ENCODE results near the gene MTUS2.

Gene MTUS2

DNA sequence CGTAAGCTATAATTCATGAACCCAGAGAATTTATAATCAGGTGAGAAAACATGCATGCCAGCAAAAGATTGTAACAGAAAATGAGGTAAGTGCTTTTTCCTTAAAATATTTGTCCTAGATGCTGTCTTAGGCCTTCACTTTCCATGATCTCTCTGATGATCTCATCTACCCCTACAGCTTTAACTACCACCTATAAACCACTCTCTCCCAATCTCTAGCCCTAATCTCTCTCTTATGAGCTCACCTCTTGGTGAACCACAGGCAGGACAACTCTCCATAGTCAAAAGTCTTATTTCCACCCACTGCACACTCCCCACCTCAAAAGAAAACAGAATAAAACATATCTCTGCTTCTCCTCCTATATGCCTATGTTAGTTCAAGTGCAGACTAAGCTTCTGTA is 638.3 kb downstream of the MTUS2 start:
- H3F3A ChIP-seq (ENCODE audit: insufficient read depth): no peaks in the 10 kb centered on the region
- H3K9me2 ChIP-seq (replicated peaks; ENCODE audit: insufficient read depth, low read length): no peaks in the 10 kb centered on the region
- H4K20me1 ChIP-seq (ENCODE audit: low read depth, low read length): no peaks in the 10 kb centered on the region
- no peak overlapping the region for H3K27ac ChIP-seq (ENCODE audit: low read depth, low read length)
- no peak overlapping the region for H3K4me3 ChIP-seq (ENCODE audit: insufficient read depth, low read length, poor library complexity, severe bottlenecking)
- H3K27me3 ChIP-seq (ENCODE audit: low read length): no peaks in the 10 kb centered on the region
- TF ChIP-seq CTCF (IDR thresholded peaks at IDR 0.05; ENCODE audit: insufficient read depth, low read length, poor library complexity, severe bottlenecking) (no peak), EZH2phosphoT487 (conservative IDR thresholded peaks at IDR 0.05; ENCODE audit: low read length) (no peak)
- H3K9ac ChIP-seq (ENCODE audit: low read length): no peak overlapping the region
- H2AFZ ChIP-seq (ENCODE audit: low read depth, low read length, severe bottlenecking): no peak overlapping the region
- no peaks in the 10 kb centered on the region for H3K79me2 ChIP-seq (ENCODE audit: insufficient read depth, low read length)
- H3K4me2 ChIP-seq (ENCODE audit: low read depth, low read length, poor library complexity, severe bottlenecking): no peak overlapping the region
- no peaks in the 10 kb centered on the region for H3K9me3 ChIP-seq (ENCODE audit: insufficient read depth, low read length)
- no peaks in the 10 kb centered on the region for H3K36me3 ChIP-seq (ENCODE audit: low read length)

- H3K27ac ChIP-seq (ENCODE audit: low read depth, low read length): no peak overlapping the region
- no peak overlapping the region for H3K4me3 ChIP-seq (ENCODE audit: insufficient read depth, low read length, poor library complexity, severe bottlenecking)
- no peaks in the 10 kb centered on the region for H3K9me3 ChIP-seq (ENCODE audit: insufficient read depth, low read length)
- no peak for TF ChIP-seq CTCF (IDR thresholded peaks at IDR 0.05; ENCODE audit: insufficient read depth, low read length, poor library complexity, severe bottlenecking)
- no peak for TF ChIP-seq EZH2phosphoT487 (conservative IDR thresholded peaks at IDR 0.05; ENCODE audit: low read length)
- H4K20me1 ChIP-seq (ENCODE audit: low read depth, low read length): no peaks in the 10 kb centered on the region
- no peaks in the 10 kb centered on the region for H3K79me2 ChIP-seq (ENCODE audit: insufficient read depth, low read length)
- H3K9me2 ChIP-seq (replicated peaks; ENCODE audit: insufficient read depth, low read length): no peaks in the 10 kb centered on the region
- no peak overlapping the region for H2AFZ ChIP-seq (ENCODE audit: low read depth, low read length, severe bottlenecking)
- H3K9ac ChIP-seq (ENCODE audit: low read length): no peak overlapping the region
- H3K4me2 ChIP-seq (ENCODE audit: low read depth, low read length, poor library complexity, severe bottlenecking): no peak overlapping the region
- H3F3A ChIP-seq (ENCODE audit: insufficient read depth): no peaks in the 10 kb centered on the region
- H3K36me3 ChIP-seq (ENCODE audit: low read length): no peaks in the 10 kb centered on the region
- no peaks in the 10 kb centered on the region for H3K27me3 ChIP-seq (ENCODE audit: low read length)
Measured at GRCh38 chr13:29459813-29460355, 639.7 kb downstream of the MTUS2 start.

DNA sequence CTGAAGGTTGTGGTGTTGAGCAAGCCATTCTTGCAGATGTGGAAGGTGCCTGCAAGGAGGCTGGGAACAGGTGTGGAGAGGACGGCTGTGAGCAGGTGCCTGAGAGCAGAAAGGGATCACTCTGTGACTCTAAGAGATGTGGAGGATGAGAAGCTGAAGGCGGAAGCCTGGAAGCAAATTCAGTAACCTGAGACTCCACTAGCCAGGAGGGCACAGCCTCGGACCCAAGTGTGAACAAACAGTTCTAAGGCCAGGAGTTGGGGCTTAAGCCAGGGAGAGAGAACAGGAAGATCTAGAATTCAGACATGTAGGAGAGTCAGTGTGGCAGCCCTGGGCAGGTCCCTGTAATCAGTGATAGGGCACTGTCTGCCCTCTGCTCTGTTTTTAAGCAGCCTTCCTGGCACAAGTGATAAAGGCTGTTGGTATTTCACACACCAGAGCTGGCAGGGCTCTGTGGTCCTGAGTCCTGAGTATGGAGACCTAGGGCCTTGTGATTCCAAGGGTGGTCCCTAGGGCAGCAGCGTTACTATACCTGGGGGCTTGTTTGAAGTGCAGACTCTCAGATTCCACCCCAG is 644.1 kb downstream of the MTUS2 start:
- TF ChIP-seq CTCF (IDR thresholded peaks at IDR 0.05; ENCODE audit: insufficient read depth, low read length, poor library complexity, severe bottlenecking): no peak
- no peak for TF ChIP-seq EZH2phosphoT487 (conservative IDR thresholded peaks at IDR 0.05; ENCODE audit: low read length)
- Histone ChIP-seq H3K27me3 (ENCODE audit: low read length) (no peaks in the 10 kb centered on the region), H3K27ac (ENCODE audit: low read depth, low read length) (no peak overlapping the region), H2AFZ (ENCODE audit: low read depth, low read length, severe bottlenecking) (no peak overlapping the region), H3F3A (ENCODE audit: insufficient read depth) (no peaks in the 10 kb centered on the region), H3K9ac (ENCODE audit: low read length) (no peak overlapping the region), H3K36me3 (ENCODE audit: low read length) (no peaks in the 10 kb centered on the region), H4K20me1 (ENCODE audit: low read depth, low read length) (no peaks in the 10 kb centered on the region), H3K9me3 (ENCODE audit: insufficient read depth, low read length) (no peaks in the 10 kb centered on the region), H3K4me2 (ENCODE audit: low read depth, low read length, poor library complexity, severe bottlenecking) (no peak overlapping the region), H3K79me2 (ENCODE audit: insufficient read depth, low read length) (no peaks in the 10 kb centered on the region), H3K4me3 (ENCODE audit: insufficient read depth, low read length, poor library complexity, severe bottlenecking) (no peak overlapping the region), H3K9me2 (replicated peaks; ENCODE audit: insufficient read depth, low read length) (no peaks in the 10 kb centered on the region)

Data from SU-DHL-6 (cell line).